ENCODE measurements around the gene HSDL1.

Gene HSDL1

DNA sequence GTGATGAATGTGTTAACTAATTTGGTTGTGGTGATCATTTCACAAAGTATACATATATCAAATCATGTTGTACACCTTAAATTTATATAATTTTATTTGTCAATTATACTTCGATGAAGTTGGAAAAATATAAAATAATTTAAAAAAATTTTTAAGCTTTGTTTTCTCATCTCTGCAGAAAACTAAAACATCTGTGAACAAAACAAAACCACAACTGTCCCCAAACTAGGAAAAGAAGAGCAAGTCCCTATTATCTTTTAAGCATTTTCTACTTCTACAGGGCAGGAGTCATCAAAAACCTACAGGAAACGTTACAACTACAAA is 6.5 kb downstream of the HSDL1 start:
- no peak for TF ChIP-seq GATA2 (IDR thresholded peaks at IDR 0.05; ENCODE audit: low read depth, low read length)
- no peak for TF ChIP-seq GATA3 (IDR thresholded peaks at IDR 0.05; ENCODE audit: low read depth, low read length)

DNA sequence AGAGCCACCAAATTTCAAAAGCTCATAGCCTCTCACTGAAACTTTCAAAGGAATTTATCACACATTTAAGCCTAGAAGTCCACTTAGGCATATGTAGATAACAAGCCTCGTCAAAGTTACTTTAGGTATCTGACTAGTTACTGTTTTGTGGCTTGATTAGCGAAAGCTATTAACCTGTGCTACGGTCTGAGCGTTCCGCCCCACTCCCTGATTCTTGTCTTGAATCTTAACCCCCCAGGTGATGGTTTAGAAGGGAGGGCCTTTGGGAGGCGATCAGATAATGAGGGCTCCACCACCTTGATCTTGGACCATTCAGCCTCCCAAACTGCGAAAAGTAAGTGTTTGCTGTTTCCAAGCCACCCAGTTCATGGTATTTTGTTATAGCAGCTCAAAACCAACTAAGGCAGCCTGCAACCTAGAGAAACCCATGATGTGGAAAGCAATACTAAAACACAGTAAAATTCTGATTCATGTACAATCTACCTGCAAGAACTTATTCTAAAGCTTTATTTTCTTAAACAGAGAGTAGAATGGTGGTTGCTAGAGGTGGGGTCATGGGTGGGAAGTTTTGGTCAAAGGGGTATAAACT is 7.1 kb downstream of the HSDL1 start:
- TF ChIP-seq GATA2 (IDR thresholded peaks at IDR 0.05; ENCODE audit: low read depth, low read length) (no peak), GATA3 (IDR thresholded peaks at IDR 0.05; ENCODE audit: low read depth, low read length) (no peak)

DNA sequence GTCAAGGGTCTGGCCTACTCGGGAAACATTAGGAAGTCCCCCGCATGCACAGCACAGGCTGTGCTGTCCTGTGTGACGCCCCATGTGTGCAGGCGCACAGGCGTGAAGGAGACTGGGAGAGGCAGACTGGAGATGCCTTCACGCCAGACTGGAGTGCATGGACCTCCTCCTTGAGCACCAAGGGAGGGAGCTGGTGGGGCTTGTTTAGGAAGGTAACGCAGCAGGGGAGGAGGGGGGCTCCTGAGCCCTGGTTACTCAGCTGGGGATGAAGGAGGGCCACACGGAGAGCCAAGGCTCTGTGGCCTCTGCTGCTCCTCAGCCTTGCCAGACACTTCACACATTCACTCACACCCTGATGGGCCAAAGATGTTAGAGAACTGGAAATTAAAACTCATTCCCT is 7.7 kb downstream of the HSDL1 start:
- no peak for TF ChIP-seq GATA3 (IDR thresholded peaks at IDR 0.05; ENCODE audit: low read depth, low read length)
- no peak for TF ChIP-seq GATA2 (IDR thresholded peaks at IDR 0.05; ENCODE audit: low read depth, low read length)

DNA sequence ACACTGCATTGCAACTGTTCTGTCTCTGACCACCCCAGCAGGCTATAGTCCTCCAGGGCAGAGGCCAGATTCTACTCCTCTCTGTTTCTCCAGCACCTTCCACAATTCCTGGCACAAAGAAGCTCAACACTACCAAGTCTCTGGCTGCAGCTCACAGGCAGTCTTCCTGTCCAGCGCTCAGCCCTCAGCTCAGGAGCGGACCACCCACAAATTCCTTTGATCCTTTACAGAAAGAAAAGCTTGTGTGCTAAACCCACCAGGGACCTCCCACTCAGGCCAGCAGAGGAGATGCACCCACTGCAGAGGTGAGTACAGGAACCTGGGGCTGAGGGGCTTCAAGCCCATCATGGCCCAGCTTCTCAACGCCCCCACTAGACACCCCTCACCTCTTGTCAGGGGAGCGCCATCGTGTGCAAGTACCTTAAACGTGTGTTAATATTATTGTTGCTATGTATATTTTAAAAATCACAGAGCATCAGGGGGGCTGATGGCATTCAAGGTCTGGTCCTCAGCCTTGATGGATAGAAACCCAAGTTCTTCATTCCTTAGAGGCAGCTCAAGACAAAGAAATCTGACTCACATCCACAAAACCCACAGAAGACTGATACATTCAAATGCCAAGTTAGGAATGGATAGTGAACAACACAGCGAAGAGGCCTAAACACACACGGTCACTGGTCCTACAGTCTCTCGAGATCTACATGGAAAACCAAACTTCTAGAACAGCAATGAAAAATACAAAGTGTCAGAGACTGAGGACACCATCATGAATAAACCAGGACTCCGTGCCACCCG is 8.4 kb downstream of the HSDL1 start:
- TF ChIP-seq GATA3 (IDR thresholded peaks at IDR 0.05; ENCODE audit: low read depth, low read length) (no peak), GATA2 (IDR thresholded peaks at IDR 0.05; ENCODE audit: low read depth, low read length) (no peak)

DNA sequence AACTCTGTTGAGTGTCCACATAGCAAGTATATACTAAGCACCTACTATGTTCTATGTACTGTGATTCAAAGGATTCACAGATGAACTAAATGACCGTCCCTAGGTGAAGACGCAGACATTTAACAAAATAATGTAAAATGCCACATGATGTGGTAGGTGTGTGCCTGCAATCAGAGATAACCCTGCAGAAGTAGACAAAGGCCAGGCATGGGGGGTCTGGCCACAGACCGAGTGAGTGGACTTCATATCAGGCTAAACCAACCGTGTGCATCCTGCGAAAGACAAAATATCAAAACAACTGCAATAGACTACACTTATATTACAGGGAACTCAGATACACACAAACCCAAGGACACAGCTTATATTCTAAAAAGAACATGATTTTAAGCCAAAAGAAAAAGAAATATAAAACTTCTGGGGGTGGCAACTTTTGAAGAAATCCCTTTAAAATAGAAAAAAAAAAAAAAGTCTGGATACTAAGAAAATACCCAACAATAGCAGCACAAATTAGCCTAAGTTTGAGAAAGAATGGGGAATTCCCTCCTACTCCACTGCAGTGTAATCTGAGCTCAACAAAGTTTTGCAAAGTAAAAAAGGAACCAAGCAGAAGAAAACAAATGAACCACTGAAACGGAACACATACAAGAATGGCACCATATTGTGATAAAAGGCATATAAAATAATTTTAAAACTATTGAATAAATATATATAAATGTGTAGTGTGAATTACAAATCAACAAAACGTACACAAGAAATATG is 12.3 kb downstream of the HSDL1 start:
- TF ChIP-seq GATA2 (IDR thresholded peaks at IDR 0.05; ENCODE audit: low read depth, low read length) (no peak), GATA3 (IDR thresholded peaks at IDR 0.05; ENCODE audit: low read depth, low read length) (no peak)

DNA sequence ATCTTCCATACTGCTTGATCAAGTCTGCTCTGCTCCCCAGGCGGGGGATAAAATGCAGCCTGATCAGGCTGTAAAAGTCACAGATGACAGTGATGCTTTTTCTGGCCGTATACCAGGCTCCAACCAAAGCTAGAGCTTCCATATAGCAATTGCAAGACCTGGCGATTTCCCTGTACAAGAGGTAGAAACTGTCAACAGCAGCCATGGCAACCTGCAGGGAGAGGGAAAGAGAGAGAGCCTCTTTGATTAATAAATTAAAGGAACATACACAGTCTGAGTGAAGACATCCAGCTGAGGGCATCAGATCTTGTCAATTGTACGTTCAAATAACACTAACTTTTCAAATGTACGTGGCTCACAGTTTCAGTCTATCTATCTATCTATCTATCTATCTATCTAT is 13.9 kb downstream of the HSDL1 start:
- TF ChIP-seq GATA2 (IDR thresholded peaks at IDR 0.05; ENCODE audit: low read depth, low read length), result no peak
- no peak for TF ChIP-seq GATA3 (IDR thresholded peaks at IDR 0.05; ENCODE audit: low read depth, low read length)

DNA sequence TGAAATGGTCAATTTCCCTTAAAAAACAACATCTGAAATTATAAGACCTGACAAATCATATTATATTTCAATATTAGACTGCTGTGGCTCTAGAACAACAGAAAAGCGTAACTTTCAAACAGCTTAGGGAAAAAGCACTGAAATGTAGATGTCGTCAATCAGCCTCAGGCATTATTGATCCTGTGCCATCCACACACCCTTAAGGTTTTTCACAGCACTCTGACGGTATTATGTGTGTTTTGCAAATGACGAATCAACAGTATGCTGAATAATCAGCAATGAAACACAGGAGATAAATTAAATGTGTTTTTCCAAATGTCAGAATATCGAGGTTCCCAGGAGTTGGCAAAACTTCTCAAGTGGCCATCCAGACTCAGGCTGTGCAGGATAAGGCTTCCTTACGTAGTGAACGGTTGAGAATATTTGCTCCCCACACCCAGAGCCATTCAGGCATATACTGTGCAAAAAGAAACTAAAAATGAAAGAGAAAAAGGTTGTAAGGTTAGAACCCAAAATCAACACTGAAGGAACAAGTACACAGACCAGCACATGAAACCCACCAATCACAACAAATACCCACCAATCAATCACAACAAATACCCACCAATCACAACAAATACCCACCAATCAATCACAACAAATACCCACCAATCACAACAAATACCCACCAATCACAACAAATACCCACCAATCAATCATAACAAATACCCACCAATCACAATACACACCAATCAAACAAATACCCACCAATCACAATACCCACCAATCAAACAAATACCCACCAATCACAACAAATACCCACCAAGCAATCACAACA is 20.5 kb downstream of the HSDL1 start:
- no peak for TF ChIP-seq GATA2 (IDR thresholded peaks at IDR 0.05; ENCODE audit: low read depth, low read length)
- TF ChIP-seq GATA3 (IDR thresholded peaks at IDR 0.05; ENCODE audit: low read depth, low read length), result no peak

DNA sequence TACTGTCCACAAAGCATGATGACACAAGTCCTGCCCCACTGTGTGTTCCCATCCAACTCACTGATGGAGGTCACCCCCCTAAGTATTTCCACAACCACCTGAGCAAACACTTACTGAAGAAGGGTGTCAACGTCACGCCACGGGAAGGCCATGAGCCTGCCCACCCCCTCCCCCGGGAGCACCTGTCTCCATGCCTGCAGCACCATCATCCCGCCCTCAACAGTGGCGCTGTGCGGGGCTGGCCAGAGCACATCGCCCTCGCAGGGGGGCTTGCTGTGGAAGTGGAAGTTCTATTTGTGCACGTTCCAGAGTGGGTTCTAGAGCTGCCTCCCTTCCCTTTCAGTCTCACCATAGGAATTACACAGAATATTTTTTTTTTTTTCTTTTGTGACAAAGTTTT is 24.0 kb downstream of the HSDL1 start:
- TF ChIP-seq GATA3 (IDR thresholded peaks at IDR 0.05; ENCODE audit: low read depth, low read length) (no peak), GATA2 (IDR thresholded peaks at IDR 0.05; ENCODE audit: low read depth, low read length) (no peak)

DNA sequence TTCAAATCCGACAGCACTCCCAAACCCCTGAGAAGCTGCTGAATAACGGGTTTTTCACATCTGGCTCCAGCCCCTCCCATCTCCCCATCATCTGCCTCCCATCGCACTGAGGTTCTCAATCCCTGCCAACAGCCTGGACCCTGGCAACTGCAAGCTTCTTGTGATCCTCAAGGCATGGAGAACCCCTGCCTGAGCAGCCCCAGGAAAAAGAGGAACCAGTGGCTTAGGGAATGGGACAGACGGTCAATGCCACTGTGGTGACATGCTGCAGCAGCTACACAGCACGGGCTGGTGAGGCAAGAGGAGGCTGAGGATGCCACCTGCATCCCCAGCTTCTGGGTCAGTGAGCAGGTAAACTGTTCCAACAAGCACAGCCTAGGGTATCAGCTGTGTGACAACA is 25.0 kb downstream of the HSDL1 start:
- no peak for TF ChIP-seq GATA3 (IDR thresholded peaks at IDR 0.05; ENCODE audit: low read depth, low read length)
- no peak for TF ChIP-seq GATA2 (IDR thresholded peaks at IDR 0.05; ENCODE audit: low read depth, low read length)

DNA sequence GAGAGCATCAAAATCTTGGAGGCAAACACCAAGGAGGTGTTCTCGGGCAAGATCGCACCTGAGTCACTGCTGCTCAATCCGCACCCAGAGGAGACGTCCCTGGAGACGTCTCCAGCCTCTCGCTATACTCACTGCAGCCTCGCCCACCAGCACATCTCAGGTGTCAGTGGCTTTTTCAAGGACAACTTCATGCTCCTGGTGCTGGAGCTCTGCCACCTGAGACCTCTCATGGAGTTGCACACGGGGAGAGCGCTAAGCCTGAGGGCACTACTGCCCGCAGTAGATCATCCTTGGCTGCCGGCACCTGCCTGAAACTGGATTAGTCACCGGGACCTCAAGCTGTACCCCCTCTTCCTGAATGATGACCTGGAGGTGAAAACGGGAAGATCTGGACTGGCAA is 25.6 kb downstream of the HSDL1 start:
- TF ChIP-seq GATA2 (IDR thresholded peaks at IDR 0.05; ENCODE audit: low read depth, low read length) (no peak), GATA3 (IDR thresholded peaks at IDR 0.05; ENCODE audit: low read depth, low read length) (no peak)

DNA sequence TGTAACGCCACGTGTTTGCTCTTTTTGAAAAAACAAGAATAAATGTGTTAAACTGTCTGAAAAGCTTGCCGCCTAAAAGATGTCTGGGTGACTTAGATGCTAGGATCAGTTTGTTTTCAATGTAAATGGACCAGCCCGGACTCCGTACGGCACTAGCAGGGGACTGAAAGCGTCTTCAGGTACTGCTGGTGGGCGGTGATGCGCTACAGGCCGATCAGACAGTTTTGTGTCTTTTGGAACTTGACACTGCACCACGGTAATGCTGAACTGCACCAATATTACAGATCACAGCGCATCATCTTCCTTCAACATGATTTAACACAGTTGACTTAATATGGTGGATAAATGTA is 27.5 kb downstream of the HSDL1 start:
- TF ChIP-seq GATA3 (IDR thresholded peaks at IDR 0.05; ENCODE audit: low read depth, low read length) (no peak), GATA2 (IDR thresholded peaks at IDR 0.05; ENCODE audit: low read depth, low read length) (no peak)

DNA sequence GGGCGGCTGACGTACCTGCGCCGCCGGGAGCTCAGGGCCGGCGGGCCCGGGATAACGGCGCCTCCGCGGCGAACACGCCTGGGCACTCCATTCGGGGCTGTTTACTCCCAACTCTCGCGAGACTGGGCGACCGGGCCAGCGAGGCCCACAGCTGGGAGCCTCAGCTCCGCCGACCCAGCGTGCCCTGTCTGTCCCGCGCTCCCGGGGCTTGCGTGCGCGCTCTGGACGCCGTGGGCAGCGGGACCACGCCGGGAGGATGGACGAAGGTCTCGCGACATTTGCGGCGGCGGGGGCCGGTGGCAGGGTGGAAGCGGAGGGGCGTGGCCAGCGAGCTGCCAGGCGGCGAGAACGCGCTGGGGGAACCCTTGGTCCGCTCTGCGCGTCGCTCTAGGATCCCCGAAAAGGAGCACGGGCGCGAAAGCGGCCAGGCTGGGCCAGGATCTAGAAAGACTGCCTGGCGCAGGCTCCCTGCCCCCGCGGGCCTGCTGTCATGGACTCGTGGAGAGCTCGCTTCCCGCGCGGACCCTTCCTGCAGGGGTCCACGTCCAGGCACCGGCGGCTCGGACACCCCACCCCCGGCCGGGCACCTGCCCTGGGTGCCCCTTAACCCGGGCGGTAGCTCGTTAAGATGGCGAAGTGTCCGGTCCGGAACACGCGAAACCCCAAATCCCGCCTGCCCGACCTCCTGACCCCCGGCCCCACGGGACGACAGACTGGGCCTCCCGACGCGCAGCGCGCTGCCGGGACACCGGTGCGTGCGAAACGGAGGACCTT is 28.1 kb downstream of the HSDL1 start, which contains the start of gene MBTPS1:
MBTPS1 (minus strand) TSS at position 223 of the 774 bp plus-strand sequence. CDS start 15,159 bp downstream, outside the sequence.
- TF ChIP-seq GATA3 (IDR thresholded peaks at IDR 0.05; ENCODE audit: low read depth, low read length) (no peak), GATA2 (IDR thresholded peaks at IDR 0.05; ENCODE audit: low read depth, low read length) (no peak)

All from SH-SY5Y (cell line).